Activated T-cell treated with anti-CD3 and anti-CD28 coated beads, Interleukin-2, amount 50 U/mL, for 4 hours (primary cell): ENCODE measurements around the gene ASIC5. TPM values are rescaled to one million over a fixed set of nuclear protein-coding genes. Genes with fewer than 3 reads are reported as not detected.
"Not testable (repeated sequence)": the region's sequence is repeated elsewhere in the genome, so short reads cannot be mapped to it uniquely, and the experiment has no call there.

Source experiments
- ATAC-seq, 2 donors: fragments of 200-7000 bp; cut with Tn5 transposase; one replicate each; pipeline ENCODE4 v1.10.0; 2021
- DNase-seq: peaks from one replicate; pipeline ENCODE4 v3.0.0-alpha.2; 2020
- H3K27me3 Mint-ChIP-seq: one replicate; pipeline ENCODE4 v1.8.0; 2021; ENCODE audit warnings: low read depth, mixed read lengths
- H3K36me3 Mint-ChIP-seq: one replicate; pipeline ENCODE4 v1.8.0; 2022; ENCODE audit warnings: mixed read lengths; ENCODE audit not compliant: insufficient read depth
- H3K4me1 Mint-ChIP-seq: one replicate; pipeline ENCODE4 v1.8.0; 2021; ENCODE audit warnings: low read depth, mixed read lengths
- H3K4me3 Mint-ChIP-seq: one replicate; pipeline ENCODE4 v1.8.0; 2021; ENCODE audit warnings: mild to moderate bottlenecking, moderate library complexity, mixed read lengths
- H3K9me3 Mint-ChIP-seq: one replicate; pipeline ENCODE4 v1.8.0; 2021; ENCODE audit warnings: mixed read lengths
- total RNA-seq, 3 donors: library from RNA; stranded (reverse); gene quantifications; one replicate each; pipeline ENCODE4 v1.2.1, GENCODE V29; 2021

The ASIC5 gene
- total RNA-seq, 3 donors from 2014 or later = not detected

DNA sequence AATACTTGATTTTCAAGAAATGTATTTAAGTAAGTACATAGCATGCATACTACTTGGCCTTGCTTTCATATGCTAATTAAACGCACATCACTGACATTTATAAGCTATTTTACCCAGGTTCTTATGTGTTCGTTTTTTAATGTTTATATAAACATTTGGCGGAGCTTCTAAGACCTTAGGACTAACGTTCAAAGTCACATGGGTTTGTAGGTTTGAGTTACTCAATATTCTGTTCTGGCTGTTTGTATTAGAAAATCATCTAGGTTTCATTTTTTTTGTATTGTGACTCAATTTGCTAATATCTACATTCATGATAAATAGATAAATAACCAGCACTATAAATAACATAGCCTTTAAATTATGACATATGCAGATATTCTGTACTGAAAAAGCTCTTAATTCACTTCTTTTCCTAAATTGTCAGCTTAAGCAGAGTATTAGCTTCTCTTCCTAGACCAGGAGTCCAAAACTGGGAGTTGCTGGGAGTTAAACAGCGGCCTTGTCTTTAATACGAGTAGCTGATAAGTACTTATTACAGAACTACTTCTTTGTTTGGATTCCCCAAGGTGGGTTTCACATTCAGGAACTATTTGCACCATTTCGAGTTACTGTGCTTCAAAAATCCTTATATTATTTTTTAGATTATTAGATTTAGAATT, 65.3 kb downstream of the ASIC5 start:
- no peak for DNase-seq
- ATAC-seq = no peak
- Mint-ChIP-seq H3K4me3 (no peak overlapping the region), H3K27me3 (peaks cover 2% of the 10 kb centered on the region), H3K9me3 (no peaks in the 10 kb centered on the region), H3K4me1 (no peaks in the 10 kb centered on the region), H3K36me3 (no peaks in the 10 kb centered on the region)

GRCh38 chr4:155799794-155800123, 66.3 kb downstream of the ASIC5 start:
- no peaks in the 10 kb centered on the region for H3K9me3 Mint-ChIP-seq
- no peaks in the 10 kb centered on the region for H3K36me3 Mint-ChIP-seq
- H3K4me3 Mint-ChIP-seq = no peak overlapping the region
- H3K27me3 Mint-ChIP-seq = peaks cover 2% of the 10 kb centered on the region
- H3K4me1 Mint-ChIP-seq = no peaks in the 10 kb centered on the region
- ATAC-seq (no peak), DNase-seq (no peak)

DNA sequence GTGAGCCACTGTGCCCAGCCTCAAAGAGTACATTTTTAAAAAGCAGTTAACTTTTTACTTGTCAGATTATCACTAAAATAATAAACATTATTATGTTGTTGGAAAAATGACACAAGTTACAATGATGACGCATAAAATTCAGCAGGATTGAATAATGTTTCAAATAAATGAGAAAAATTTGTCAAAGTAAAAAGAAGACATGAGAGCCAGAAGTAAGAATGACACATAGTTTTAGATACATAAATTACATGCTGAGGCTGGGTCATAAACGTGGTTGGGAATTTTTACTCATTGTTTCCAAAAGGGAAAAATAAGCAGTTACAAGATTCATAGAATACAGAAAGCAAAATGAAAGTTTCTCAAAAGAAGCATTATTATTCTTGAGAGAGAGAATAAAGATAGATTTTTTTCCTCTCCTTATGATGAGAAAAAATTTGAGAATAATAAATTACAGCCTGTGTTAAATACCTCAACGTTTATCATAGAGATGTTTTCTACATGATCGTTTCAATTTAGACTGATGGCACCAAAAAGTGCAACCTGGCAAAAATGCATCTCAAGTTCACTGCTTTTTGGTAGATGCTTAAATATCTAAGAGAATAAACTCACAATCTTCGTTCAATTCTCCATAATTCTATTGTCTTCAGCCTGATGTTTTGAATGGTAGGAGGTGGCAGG, 66.8 kb downstream of the ASIC5 start:
- DNase-seq (no peak), ATAC-seq (no peak)
- peaks cover 2% of the 10 kb centered on the region for H3K27me3 Mint-ChIP-seq
- no peaks in the 10 kb centered on the region for H3K36me3 Mint-ChIP-seq
- H3K9me3 Mint-ChIP-seq = no peaks in the 10 kb centered on the region
- no peaks in the 10 kb centered on the region for H3K4me1 Mint-ChIP-seq
- H3K4me3 Mint-ChIP-seq = no peak overlapping the region

- not testable (repeated sequence) for H3K9me3 Mint-ChIP-seq, H3K36me3 Mint-ChIP-seq, H3K27me3 Mint-ChIP-seq, H3K4me1 Mint-ChIP-seq, ATAC-seq, H3K4me3 Mint-ChIP-seq, DNase-seq
These were observed 68.5 kb downstream of the ASIC5 start for GRCh38 chr4:155797581-155797980.

- ATAC-seq = no peak
- no peaks in the 10 kb centered on the region for H3K4me1 Mint-ChIP-seq
- no peaks in the 10 kb centered on the region for H3K27me3 Mint-ChIP-seq
- no peaks in the 10 kb centered on the region for H3K9me3 Mint-ChIP-seq
- H3K4me3 Mint-ChIP-seq = no peak overlapping the region
- H3K36me3 Mint-ChIP-seq = no peaks in the 10 kb centered on the region
- no peak for DNase-seq
These were observed 70.1 kb downstream of the ASIC5 start for GRCh38 chr4:155795991-155796390.

DNA sequence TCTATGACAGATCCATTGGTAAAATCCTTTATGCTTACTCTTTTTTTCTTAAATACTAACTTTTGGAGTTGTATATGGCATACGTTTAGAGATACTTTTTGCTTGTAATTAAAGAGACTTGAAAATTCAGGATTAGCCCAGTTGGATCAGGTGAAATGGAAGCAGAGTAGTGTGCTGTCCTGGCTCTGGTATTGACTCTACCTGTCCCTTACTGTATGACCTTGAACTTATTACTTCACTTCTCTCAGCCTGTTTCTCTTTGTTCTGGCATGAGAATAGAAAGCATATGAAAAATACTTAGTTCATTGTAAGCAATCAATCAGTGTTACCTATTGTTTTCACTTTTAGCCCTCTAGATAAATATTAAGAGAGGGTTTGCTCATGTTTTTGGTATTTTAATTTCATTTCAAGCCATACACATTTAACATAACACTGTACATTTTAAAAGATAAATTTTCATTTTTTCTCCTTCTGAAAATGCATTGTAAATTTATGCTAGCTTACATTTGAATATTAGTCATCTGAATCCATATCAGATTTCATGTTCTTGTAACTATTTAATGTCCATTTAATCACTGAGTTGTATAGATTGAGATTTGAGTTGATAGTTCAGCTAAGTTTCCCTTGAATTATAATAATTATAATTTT, 71.4 kb downstream of the ASIC5 start:
- Mint-ChIP-seq H3K27me3 (no peaks in the 10 kb centered on the region), H3K4me1 (no peaks in the 10 kb centered on the region), H3K4me3 (no peak overlapping the region), H3K9me3 (no peaks in the 10 kb centered on the region), H3K36me3 (no peaks in the 10 kb centered on the region)
- DNase-seq (no peak), ATAC-seq (no peak)

DNA sequence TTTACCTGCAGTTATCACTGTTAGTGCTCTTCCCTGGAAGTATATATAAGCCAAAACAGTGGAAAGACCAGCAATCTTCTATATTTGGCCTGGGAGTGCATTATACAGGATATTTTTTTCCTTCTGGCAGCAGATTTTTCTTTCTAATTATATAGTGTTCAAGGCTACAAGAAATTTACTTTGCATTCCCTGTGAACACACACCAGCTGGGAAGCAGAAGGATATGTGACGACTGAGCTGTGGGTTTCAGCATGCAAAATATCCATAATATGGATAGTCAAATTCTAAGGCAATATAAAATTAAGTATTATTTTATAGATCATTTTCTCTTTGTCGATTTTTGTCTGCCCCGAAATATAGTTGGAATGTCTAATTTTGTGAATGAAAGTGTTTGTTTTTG, 76.1 kb downstream of the ASIC5 start:
- Mint-ChIP-seq H3K4me3 (no peak overlapping the region), H3K36me3 (no peaks in the 10 kb centered on the region), H3K4me1 (no peaks in the 10 kb centered on the region), H3K9me3 (no peaks in the 10 kb centered on the region), H3K27me3 (no peaks in the 10 kb centered on the region)
- DNase-seq = no peak
- ATAC-seq = no peak

DNA sequence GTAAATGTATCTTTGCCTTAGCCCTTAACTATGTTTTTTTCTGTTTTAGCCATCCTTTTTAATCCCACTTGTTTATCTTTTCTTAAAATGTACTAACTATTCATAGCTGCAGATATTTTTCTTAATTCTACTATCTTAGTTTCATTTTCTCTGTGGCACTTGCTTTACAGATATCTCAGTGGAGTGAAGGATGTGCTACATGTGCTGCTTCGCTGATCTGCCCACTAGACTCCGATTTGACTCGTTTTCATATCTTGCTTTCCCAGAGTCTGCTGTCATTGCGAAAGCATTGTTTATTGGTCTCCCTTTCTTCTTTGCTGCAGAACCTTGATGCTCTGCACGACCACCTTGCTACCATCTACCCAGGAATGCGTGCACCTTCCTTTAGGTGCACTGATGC, 76.7 kb downstream of the ASIC5 start:
- Mint-ChIP-seq H3K27me3 (no peaks in the 10 kb centered on the region), H3K4me3 (no peak overlapping the region), H3K9me3 (no peaks in the 10 kb centered on the region), H3K36me3 (no peaks in the 10 kb centered on the region), H3K4me1 (no peaks in the 10 kb centered on the region)
- ATAC-seq = no peak
- no peak for DNase-seq

GRCh38 chr4:155787113-155787710, 78.9 kb downstream of the ASIC5 start:
- ATAC-seq (peak; percentile 46 to 65), DNase-seq (no peak)
- H3K9me3 Mint-ChIP-seq = no peaks in the 10 kb centered on the region
- H3K4me3 Mint-ChIP-seq = no peak overlapping the region
- H3K36me3 Mint-ChIP-seq = no peaks in the 10 kb centered on the region
- no peaks in the 10 kb centered on the region for H3K27me3 Mint-ChIP-seq
- H3K4me1 Mint-ChIP-seq = no peaks in the 10 kb centered on the region

GRCh38 chr4:155785828-155786227, 80.2 kb downstream of the ASIC5 start:
- H3K4me3 Mint-ChIP-seq = no peak overlapping the region
- ATAC-seq = no peak
- no peaks in the 10 kb centered on the region for H3K27me3 Mint-ChIP-seq
- no peaks in the 10 kb centered on the region for H3K4me1 Mint-ChIP-seq
- H3K36me3 Mint-ChIP-seq = no peaks in the 10 kb centered on the region
- no peaks in the 10 kb centered on the region for H3K9me3 Mint-ChIP-seq
- no peak for DNase-seq

DNA sequence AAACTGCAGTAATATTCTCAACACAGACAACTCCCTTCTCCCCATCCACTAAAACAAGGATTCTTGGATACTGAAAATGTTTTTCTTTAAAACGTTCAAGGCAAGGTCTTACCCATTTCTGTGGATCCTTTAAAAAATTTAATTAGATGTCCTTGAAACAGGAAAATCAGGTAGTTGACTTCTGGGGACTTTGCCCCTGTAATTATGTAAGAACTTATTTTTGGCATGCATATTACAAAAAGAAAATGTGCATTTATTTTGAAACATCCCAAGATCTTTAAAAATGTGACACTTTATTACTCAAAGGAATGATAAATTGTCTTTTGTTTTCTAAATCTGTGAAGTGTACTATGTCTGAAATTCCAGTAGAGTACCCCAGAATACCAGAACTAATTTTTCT, 81.4 kb downstream of the ASIC5 start:
- peaks cover 5% of the 10 kb centered on the region for H3K27me3 Mint-ChIP-seq
- DNase-seq (no peak), ATAC-seq (no peak)
- no peaks in the 10 kb centered on the region for H3K9me3 Mint-ChIP-seq
- no peak overlapping the region for H3K4me3 Mint-ChIP-seq
- no peaks in the 10 kb centered on the region for H3K4me1 Mint-ChIP-seq
- H3K36me3 Mint-ChIP-seq = no peaks in the 10 kb centered on the region

GRCh38 chr4:155781249-155781831, 84.7 kb downstream of the ASIC5 start:
- H3K36me3 Mint-ChIP-seq = no peaks in the 10 kb centered on the region
- no peak for DNase-seq
- no peaks in the 10 kb centered on the region for H3K4me1 Mint-ChIP-seq
- H3K4me3 Mint-ChIP-seq = no peak overlapping the region
- ATAC-seq = no peak
- no peaks in the 10 kb centered on the region for H3K9me3 Mint-ChIP-seq
- H3K27me3 Mint-ChIP-seq = peaks cover 5% of the 10 kb centered on the region

- no peaks in the 10 kb centered on the region for H3K4me1 Mint-ChIP-seq
- ATAC-seq (no peak), DNase-seq (no peak)
- no peak overlapping the region for H3K4me3 Mint-ChIP-seq
- H3K9me3 Mint-ChIP-seq = no peaks in the 10 kb centered on the region
- no peaks in the 10 kb centered on the region for H3K36me3 Mint-ChIP-seq
- peaks cover 5% of the 10 kb centered on the region for H3K27me3 Mint-ChIP-seq
These were observed 85.3 kb downstream of the ASIC5 start for GRCh38 chr4:155780775-155781174.
